ENCODE measurements around the gene PIK3CB.

The PIK3CB gene

GRCh38 chr3:138873471-138874278 is 38.9 kb upstream of the PIK3CB start:
- no peak overlapping the region for H3K4me3 ChIP-seq (ENCODE audit: low read depth, low read length)
- no peak for TF ChIP-seq CTCF (conservative IDR thresholded peaks at IDR 0.05; ENCODE audit: low read depth, low read length)
- DNase-seq (ENCODE audit: low read depth): no peak

DNA sequence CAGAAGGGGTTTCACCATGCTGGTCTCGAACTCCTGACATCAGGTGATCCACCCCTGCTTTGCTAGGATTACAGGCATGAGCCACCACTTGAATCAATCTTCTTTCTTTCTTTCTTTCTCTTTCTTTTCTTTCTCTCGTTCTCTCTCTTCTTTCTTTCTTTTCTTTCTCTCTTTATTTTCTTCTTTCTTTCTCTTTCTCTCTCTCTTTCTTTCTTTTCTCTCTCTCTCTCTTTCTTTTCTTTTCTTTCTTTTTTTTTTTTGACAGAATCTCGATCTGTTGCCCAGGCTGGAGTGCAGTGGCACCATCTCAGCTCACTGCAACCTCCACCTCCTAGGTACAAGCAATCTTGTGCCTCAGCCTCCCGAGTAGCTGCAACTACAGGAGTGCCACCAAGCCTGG is 37.9 kb upstream of the PIK3CB start:
- no peak overlapping the region for H3K4me3 ChIP-seq (ENCODE audit: low read depth, low read length)
- DNase-seq (ENCODE audit: low read depth): no peak
- TF ChIP-seq CTCF (conservative IDR thresholded peaks at IDR 0.05; ENCODE audit: low read depth, low read length): no peak

GRCh38 chr3:138867996-138868395 is 33.3 kb upstream of the PIK3CB start:
- no peak for TF ChIP-seq CTCF (conservative IDR thresholded peaks at IDR 0.05; ENCODE audit: low read depth, low read length)
- DNase-seq (ENCODE audit: low read depth): no peak
- no peak overlapping the region for H3K4me3 ChIP-seq (ENCODE audit: low read depth, low read length)

GRCh38 chr3:138863776-138864113 is 29.0 kb upstream of the PIK3CB start:
- H3K4me3 ChIP-seq (ENCODE audit: low read depth, low read length): no peak overlapping the region
- TF ChIP-seq CTCF (conservative IDR thresholded peaks at IDR 0.05; ENCODE audit: low read depth, low read length): no peak
- no peak for DNase-seq (ENCODE audit: low read depth)

DNA sequence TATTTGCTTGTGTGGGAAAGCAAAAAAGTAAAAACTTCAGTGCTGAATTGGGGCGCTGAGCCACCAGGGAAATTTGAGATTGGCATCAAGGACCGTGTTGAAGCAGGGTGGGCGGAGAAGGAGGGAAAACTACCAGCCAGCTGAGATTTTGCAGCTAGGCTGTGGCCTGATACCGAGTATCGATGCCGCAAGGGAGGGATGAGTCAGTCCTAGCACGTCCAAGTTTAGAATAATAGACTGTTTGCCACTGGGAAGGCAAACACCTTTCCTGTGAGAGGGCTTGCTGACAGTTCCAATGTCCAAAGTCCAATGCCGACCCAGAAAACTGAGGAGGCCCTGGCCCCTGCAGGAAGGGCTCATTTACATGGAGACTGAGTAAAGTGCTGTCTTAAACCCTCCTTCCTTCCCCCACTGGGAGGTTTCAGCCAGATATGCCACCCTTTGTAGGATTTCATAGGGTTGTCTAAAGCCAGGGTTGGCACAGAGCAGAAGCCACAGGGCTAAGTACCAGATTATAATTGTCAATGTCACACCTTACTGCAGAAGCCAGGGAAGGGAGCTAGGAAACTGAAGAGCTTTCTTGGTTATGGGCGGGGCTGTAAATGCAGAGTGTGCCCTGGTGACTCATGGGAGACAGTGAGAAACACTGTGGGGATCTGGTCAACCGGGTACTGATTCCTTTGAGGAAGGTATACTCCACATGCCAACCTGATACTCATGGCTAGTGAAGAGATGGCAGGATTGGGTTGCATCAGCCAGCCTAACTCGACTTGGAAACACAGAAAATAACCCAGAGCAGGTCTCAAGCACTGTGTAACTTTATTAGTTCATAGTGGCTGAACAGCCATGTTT is 28.4 kb upstream of the PIK3CB start:
- TF ChIP-seq CTCF (conservative IDR thresholded peaks at IDR 0.05; ENCODE audit: low read depth, low read length): no peak
- H3K4me3 ChIP-seq (ENCODE audit: low read depth, low read length): no peak overlapping the region
- DNase-seq (ENCODE audit: low read depth): peak; percentile 67

DNA sequence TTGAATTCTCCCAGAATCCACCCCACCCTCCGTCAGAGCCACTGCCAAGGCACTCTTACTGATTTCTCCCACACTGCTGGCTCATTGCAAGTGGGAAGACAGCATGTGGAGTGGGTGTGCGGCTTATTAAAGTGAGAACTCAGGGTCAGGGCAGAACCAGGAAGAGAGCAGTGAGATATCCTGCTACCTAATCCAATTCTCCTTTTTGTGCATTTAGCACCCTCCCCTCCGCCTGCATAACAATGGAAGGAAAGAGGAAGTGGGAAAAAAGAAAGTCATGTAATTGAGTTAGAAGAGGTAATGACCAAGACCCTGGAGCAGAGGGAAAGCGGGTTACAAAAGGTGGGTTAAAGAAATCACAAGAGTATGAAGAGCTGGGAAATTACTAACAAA is 27.8 kb upstream of the PIK3CB start:
- H3K4me3 ChIP-seq (ENCODE audit: low read depth, low read length): no peak overlapping the region
- DNase-seq (ENCODE audit: low read depth): peak; percentile 28

More for the DNA sequence above, 27.8 kb upstream of the PIK3CB start:
- TF ChIP-seq CTCF (conservative IDR thresholded peaks at IDR 0.05; ENCODE audit: low read depth, low read length): no peak
